HG03571 (cell line): ENCODE measurements around the gene GSAP.

Experiments used
- ATAC-seq: cut with Tn5 transposase; IDR thresholded peaks from one replicate; pipeline ENCODE4 v1.9.1; 2021; ENCODE audit not compliant: unreplicated experiment

The GSAP gene

GRCh38 chr7:77441046-77441445 lies 24.9 kb upstream of the GSAP start:
- no peak for ATAC-seq

GRCh38 chr7:77439572-77439971 lies 23.4 kb upstream of the GSAP start:
- no peak for ATAC-seq

- ATAC-seq: no peak
These were observed 22.0 kb upstream of the GSAP start for GRCh38 chr7:77438131-77438530.

- ATAC-seq: no peak
These were observed 18.6 kb upstream of the GSAP start for GRCh38 chr7:77434570-77435275.

- ATAC-seq: no peak
These were observed 17.8 kb upstream of the GSAP start for GRCh38 chr7:77433901-77434300.

GRCh38 chr7:77430927-77431326 lies 14.8 kb upstream of the GSAP start:
- ATAC-seq: no peak

- ATAC-seq: no peak
These were observed 12.7 kb upstream of the GSAP start for GRCh38 chr7:77428777-77429231.

- no peak for ATAC-seq
These were observed 12.0 kb upstream of the GSAP start for GRCh38 chr7:77427996-77428603.

- ATAC-seq: no peak
These were observed 10.4 kb upstream of the GSAP start for GRCh38 chr7:77426521-77427051.

- no peak for ATAC-seq
These were observed 9.9 kb upstream of the GSAP start for GRCh38 chr7:77426052-77426404.

- ATAC-seq: no peak
These were observed 9.2 kb upstream of the GSAP start for GRCh38 chr7:77425101-77426051.

GRCh38 chr7:77422500-77422899 lies 6.4 kb upstream of the GSAP start:
- ATAC-seq: no peak

GRCh38 chr7:77420986-77421672 lies 5.0 kb upstream of the GSAP start:
- ATAC-seq: no peak

- ATAC-seq: no peak
These were observed 4.3 kb upstream of the GSAP start for GRCh38 chr7:77420438-77420837.

GRCh38 chr7:77419102-77419501 lies 3.0 kb upstream of the GSAP start:
- no peak for ATAC-seq

- no peak for ATAC-seq
These were observed 1.7 kb upstream of the GSAP start for GRCh38 chr7:77417801-77418200.

GRCh38 chr7:77416621-77417371 lies 647 bp upstream of the GSAP start:
- no peak for ATAC-seq

GRCh38 chr7:77415476-77415822 lies 700 bp downstream of the GSAP start:
- peak; percentile 38 for ATAC-seq

- ATAC-seq: no peak
These were observed 2.2 kb downstream of the GSAP start for GRCh38 chr7:77413861-77414424.

- ATAC-seq: no peak
These were observed 3.0 kb downstream of the GSAP start for GRCh38 chr7:77413128-77413527.
